ENCODE results near the gene UTS2.

DNA sequence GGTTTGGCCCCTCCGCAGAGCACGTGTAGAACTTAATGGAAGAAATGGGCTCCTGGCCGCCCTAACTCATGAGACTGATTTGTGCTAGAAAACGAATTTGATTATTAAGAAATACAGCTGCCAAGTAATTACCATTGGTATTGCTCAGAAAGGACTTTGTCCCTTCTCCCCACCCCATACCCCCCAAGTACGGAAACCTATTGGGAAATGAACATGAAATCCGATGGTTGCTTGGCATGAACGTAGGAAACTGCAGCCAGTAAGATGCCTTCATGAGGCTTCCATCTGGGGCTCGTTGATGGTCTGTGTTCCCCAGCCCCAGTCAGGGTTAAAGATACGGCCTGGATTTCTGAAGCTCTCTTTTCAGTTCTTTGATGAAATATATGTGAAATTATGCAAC lies 47.4 kb downstream of the UTS2 start:
- TF ChIP-seq TAF1 (IDR thresholded peaks at IDR 0.05; ENCODE audit: borderline replicate concordance, insufficient read depth, low read length), result no peak
- TF ChIP-seq POLR2AphosphoS5 (IDR thresholded peaks at IDR 0.05; ENCODE audit: low read depth, low read length), result no peak
- TF ChIP-seq SIN3A (IDR thresholded peaks at IDR 0.05; ENCODE audit: borderline replicate concordance, insufficient read depth, low read length), result no peak
- TF ChIP-seq, protein P1, sequence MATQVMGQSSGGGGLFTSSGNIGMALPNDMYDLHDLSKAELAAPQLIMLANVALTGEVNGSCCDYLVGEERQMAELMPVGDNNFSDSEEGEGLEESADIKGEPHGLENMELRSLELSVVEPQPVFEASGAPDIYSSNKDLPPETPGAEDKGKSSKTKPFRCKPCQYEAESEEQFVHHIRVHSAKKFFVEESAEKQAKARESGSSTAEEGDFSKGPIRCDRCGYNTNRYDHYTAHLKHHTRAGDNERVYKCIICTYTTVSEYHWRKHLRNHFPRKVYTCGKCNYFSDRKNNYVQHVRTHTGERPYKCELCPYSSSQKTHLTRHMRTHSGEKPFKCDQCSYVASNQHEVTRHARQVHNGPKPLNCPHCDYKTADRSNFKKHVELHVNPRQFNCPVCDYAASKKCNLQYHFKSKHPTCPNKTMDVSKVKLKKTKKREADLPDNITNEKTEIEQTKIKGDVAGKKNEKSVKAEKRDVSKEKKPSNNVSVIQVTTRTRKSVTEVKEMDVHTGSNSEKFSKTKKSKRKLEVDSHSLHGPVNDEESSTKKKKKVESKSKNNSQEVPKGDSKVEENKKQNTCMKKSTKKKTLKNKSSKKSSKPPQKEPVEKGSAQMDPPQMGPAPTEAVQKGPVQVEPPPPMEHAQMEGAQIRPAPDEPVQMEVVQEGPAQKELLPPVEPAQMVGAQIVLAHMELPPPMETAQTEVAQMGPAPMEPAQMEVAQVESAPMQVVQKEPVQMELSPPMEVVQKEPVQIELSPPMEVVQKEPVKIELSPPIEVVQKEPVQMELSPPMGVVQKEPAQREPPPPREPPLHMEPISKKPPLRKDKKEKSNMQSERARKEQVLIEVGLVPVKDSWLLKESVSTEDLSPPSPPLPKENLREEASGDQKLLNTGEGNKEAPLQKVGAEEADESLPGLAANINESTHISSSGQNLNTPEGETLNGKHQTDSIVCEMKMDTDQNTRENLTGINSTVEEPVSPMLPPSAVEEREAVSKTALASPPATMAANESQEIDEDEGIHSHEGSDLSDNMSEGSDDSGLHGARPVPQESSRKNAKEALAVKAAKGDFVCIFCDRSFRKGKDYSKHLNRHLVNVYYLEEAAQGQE (IDR thresholded peaks at IDR 0.05; ENCODE audit: insufficient read depth in 1 of 2, low read depth in 2 of 2, low read length in 2 of 2), result no peak
- TF ChIP-seq FOXP2 (optimal IDR thresholded peaks at IDR 0.05; ENCODE audit: borderline replicate concordance, extremely low read depth, extremely low read length, insufficient read depth), result no peak

Data from PFSK-1 (cell line).